K562 (cell line): ENCODE data around the gene CDCA7. TPM values are rescaled to one million over a fixed set of nuclear protein-coding genes. Genes with fewer than 3 reads are reported as not detected.

Experiments
- ARID2 ChIP-seq: fragments of 450-650 bp; IDR thresholded peaks from 2 replicates; pipeline ENCODE4 v1.6.1; 2017; ENCODE audit warnings: antibody characterized with exemption, mild to moderate bottlenecking
- CC2D1A ChIP-seq: fragments of 450-650 bp; IDR thresholded peaks from 2 replicates; pipeline ENCODE4 v1.6.1; 2017; ENCODE audit warnings: mild to moderate bottlenecking
- JUND ChIP-seq, 2 experiments: IDR thresholded peaks; 2 replicates in 1 of 2; 3 replicates in 1 of 2; pipeline ENCODE4 v1.6.1; 2011; ENCODE audit warnings: borderline replicate concordance in 2 of 2, low read depth in 2 of 2, low read length in 2 of 2, improper control_type of control experiment in 1 of 2, missing biosample characterization in 1 of 2, missing genetic modification characterization in 1 of 2, missing genetic modification reagents in 1 of 2
- RB1 ChIP-seq: fragments of 450-650 bp; IDR thresholded peaks from 2 replicates; pipeline ENCODE4 v1.6.1; 2017; ENCODE audit warnings: low read depth, mild to moderate bottlenecking
- RCOR1 ChIP-seq, 2 experiments: IDR thresholded peaks; 2 replicates each; pipeline ENCODE4 v1.6.1; 2012; ENCODE audit warnings: low read depth in 2 of 2, low read length in 2 of 2, borderline replicate concordance in 1 of 2, improper control_type of control experiment in 1 of 2
- STAG1 ChIP-seq: sonication (generic); formaldehyde crosslinking; IDR thresholded peaks from 2 replicates; pipeline ENCODE4 v1.5.0; 2020; ENCODE audit warnings: missing genetic modification reagents, borderline replicate concordance
- TEAD1 ChIP-seq, 2 experiments: fragments of 450-650 bp in 1 of 2; sonication (generic) in 1 of 2; formaldehyde crosslinking; IDR thresholded peaks; 2 replicates each; pipeline versions ENCODE4 v1.4.0 to v1.8.0; 2020 to 2022; ENCODE audit warnings: mild to moderate bottlenecking in 2 of 2, missing genetic modification reagents in 1 of 2
- polyA plus RNA-seq, 8 experiments: library from polyadenylated mRNA; depleted of rRNA in 4 of 8; stranded (reverse) in 5 of 8; unstranded in 3 of 8; fragments of >200 nt; fragmentation: Nextera tagmentation in 2 of 8; fragmentation: Illumina TruSeq in 1 of 8; extraction: Ambion mirVana in 2 of 8; extraction: Trizol in 1 of 8; gene quantifications; 2 replicates each; pipeline versions ENCODE4 v1.2.1 to v1.2.3, GENCODE V29; 2011 to 2014; ENCODE audit warnings: inconsistent platforms in 1 of 8, missing spikeins in 1 of 8
- total RNA-seq, 7 experiments: library from RNA; depleted of rRNA in 6 of 7; stranded (reverse); fragments of >200 nt in 6 of 7; fragmentation: Illumina TruSeq in 2 of 7; extraction: Trizol in 2 of 7; gene quantifications; 2 replicates each; pipeline versions ENCODE4 v1.2.1 to v1.2.3, GENCODE V29; 2011 to 2021; ENCODE audit warnings: low replicate concordance in 1 of 7
- TF ChIP-seq, protein P1 (sequence below), 2 experiments: IDR thresholded peaks in 1 of 2; conservative IDR thresholded peaks in 1 of 2; 2 replicates each; pipeline ENCODE4 v1.6.1; 2016; ENCODE audit warnings: low read depth in 2 of 2, mild to moderate bottlenecking in 1 of 2, missing compliant biosample characterization in 1 of 2, missing genetic modification characterization in 1 of 2, moderate library complexity in 1 of 2
- TF ChIP-seq, protein P2 (sequence below): sonication (generic); formaldehyde crosslinking; IDR thresholded peaks from 2 replicates; pipeline ENCODE4 v1.8.0; 2022; ENCODE audit warnings: mild to moderate bottlenecking, missing genetic modification reagents
- TF ChIP-seq, protein P3 (sequence below): sonication (generic); formaldehyde crosslinking; IDR thresholded peaks from 2 replicates; pipeline ENCODE4 v1.8.0; 2022; ENCODE audit warnings: mild to moderate bottlenecking, missing genetic modification reagents, borderline replicate concordance

Gene CDCA7
- total and polyA plus RNA-seq, 9 of the 15 experiments (the other 6 are each of a cell fraction or from before 2014, with no cell fraction given) = 28.5 to 122 (median 51.0) TPM

DNA sequence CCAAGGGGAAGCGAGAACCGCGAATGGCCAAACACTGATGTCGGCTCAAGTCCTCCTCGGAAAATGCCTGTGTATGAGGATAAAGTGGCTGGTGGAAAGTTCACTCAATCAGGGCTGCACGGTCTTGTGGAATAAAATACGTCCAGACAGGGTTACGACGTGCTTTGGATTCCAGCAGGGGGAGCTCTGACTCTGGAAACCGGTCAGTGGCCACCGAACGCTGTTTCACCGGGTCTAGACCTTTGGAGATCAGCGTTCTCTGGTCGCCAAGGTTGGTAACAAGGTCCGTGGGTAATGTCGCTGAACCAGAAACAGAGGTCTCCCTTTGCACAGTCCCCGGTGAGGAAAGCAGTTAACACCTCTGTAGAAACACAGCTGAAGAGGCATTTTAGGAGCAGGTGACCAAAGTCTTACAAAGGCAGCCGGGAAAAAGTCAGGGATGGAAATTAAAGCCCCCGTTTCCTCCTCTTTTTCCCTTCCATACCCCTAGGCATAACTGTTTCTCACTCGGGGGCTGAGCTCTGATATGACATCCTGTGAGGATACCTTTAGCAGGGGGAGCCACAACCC is 47.8 kb downstream of the CDCA7 start (continued):
- TF ChIP-seq, protein P1, sequence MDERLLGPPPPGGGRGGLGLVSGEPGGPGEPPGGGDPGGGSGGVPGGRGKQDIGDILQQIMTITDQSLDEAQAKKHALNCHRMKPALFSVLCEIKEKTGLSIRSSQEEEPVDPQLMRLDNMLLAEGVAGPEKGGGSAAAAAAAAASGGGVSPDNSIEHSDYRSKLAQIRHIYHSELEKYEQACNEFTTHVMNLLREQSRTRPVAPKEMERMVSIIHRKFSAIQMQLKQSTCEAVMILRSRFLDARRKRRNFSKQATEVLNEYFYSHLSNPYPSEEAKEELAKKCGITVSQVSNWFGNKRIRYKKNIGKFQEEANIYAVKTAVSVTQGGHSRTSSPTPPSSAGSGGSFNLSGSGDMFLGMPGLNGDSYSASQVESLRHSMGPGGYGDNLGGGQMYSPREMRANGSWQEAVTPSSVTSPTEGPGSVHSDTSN (CRISPR knock-in tag; IDR thresholded peaks at IDR 0.05; ENCODE audit: low read depth) = no peak
- TF ChIP-seq, protein P1 (tag; conservative IDR thresholded peaks at IDR 0.05; ENCODE audit: low read depth) = no peak
- 0 out of 2 replicates have a peak, but pooled peaks have one; percentile 43 for TF ChIP-seq RB1
- peak; percentile 76 for TF ChIP-seq CC2D1A
- TF ChIP-seq RCOR1 (IDR thresholded peaks at IDR 0.05; ENCODE audit: borderline replicate concordance in 1 of 2, low read depth in 2 of 2, low read length in 2 of 2) = peak in 1 of 2 experiments; percentile 36; a peak in 1 of 4 replicates
- TF ChIP-seq TEAD1 (CRISPR knock-in tag; IDR thresholded peaks at IDR 0.05) = peak in 1 of 2 experiments; percentile 18; a peak in 1 of 4 replicates
- TF ChIP-seq JUND (IDR thresholded peaks at IDR 0.05; ENCODE audit: borderline replicate concordance, low read depth, low read length) = 0 out of 2 replicates have a peak, but pooled peaks have one; percentile 7
- TF ChIP-seq JUND (tag; IDR thresholded peaks at IDR 0.05; ENCODE audit: borderline replicate concordance, low read depth, low read length) = no peak
- TF ChIP-seq ARID2 = peak; percentile 65; the same call in 1 of the 2 replicates
- TF ChIP-seq STAG1 (CRISPR knock-in tag) = peak; percentile 93; the same call in 1 of the 2 replicates
- TF ChIP-seq, protein P2, sequence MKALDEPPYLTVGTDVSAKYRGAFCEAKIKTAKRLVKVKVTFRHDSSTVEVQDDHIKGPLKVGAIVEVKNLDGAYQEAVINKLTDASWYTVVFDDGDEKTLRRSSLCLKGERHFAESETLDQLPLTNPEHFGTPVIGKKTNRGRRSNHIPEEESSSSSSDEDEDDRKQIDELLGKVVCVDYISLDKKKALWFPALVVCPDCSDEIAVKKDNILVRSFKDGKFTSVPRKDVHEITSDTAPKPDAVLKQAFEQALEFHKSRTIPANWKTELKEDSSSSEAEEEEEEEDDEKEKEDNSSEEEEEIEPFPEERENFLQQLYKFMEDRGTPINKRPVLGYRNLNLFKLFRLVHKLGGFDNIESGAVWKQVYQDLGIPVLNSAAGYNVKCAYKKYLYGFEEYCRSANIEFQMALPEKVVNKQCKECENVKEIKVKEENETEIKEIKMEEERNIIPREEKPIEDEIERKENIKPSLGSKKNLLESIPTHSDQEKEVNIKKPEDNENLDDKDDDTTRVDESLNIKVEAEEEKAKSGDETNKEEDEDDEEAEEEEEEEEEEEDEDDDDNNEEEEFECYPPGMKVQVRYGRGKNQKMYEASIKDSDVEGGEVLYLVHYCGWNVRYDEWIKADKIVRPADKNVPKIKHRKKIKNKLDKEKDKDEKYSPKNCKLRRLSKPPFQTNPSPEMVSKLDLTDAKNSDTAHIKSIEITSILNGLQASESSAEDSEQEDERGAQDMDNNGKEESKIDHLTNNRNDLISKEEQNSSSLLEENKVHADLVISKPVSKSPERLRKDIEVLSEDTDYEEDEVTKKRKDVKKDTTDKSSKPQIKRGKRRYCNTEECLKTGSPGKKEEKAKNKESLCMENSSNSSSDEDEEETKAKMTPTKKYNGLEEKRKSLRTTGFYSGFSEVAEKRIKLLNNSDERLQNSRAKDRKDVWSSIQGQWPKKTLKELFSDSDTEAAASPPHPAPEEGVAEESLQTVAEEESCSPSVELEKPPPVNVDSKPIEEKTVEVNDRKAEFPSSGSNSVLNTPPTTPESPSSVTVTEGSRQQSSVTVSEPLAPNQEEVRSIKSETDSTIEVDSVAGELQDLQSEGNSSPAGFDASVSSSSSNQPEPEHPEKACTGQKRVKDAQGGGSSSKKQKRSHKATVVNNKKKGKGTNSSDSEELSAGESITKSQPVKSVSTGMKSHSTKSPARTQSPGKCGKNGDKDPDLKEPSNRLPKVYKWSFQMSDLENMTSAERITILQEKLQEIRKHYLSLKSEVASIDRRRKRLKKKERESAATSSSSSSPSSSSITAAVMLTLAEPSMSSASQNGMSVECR (CRISPR knock-in tag) = no peak
- TF ChIP-seq, protein P3, sequence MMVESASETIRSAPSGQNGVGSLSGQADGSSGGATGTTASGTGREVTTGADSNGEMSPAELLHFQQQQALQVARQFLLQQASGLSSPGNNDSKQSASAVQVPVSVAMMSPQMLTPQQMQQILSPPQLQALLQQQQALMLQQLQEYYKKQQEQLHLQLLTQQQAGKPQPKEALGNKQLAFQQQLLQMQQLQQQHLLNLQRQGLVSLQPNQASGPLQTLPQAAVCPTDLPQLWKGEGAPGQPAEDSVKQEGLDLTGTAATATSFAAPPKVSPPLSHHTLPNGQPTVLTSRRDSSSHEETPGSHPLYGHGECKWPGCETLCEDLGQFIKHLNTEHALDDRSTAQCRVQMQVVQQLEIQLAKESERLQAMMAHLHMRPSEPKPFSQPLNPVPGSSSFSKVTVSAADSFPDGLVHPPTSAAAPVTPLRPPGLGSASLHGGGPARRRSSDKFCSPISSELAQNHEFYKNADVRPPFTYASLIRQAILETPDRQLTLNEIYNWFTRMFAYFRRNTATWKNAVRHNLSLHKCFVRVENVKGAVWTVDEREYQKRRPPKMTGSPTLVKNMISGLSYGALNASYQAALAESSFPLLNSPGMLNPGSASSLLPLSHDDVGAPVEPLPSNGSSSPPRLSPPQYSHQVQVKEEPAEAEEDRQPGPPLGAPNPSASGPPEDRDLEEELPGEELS (CRISPR knock-in tag) = no peak
